Lung (tissue), 12 donors: ENCODE results near the gene PSG3. TPM values are rescaled to one million over a fixed set of nuclear protein-coding genes. Genes with fewer than 3 reads are reported as not detected.

Experiments used
- ATAC-seq: fragments of 200-7000 bp; cut with Tn5 transposase; one replicate; pipeline ENCODE4 v1.9.1; 2020; ENCODE audit warnings: moderate number of reproducible peaks; ENCODE audit not compliant: insufficient read depth, low FRiP score
- DNase-seq, 3 donors: peaks; one replicate each; pipeline ENCODE4 v3.0.0-alpha.2; 2013 to 2017
- H3K27ac ChIP-seq, 2 donors: one replicate each; pipeline ENCODE4 v1.5.1; 2013; ENCODE audit warnings: mild to moderate bottlenecking in 2 of 2, moderate library complexity in 2 of 2, control low read depth in 1 of 2, inconsistent platforms in 1 of 2, low read depth in 1 of 2, low read length in 1 of 2
- H3K27me3 ChIP-seq, 3 donors: one replicate each; pipeline ENCODE4 v1.5.1; 2013; ENCODE audit warnings: low read length in 2 of 3; ENCODE audit not compliant: control insufficient read depth in 3 of 3, insufficient read depth in 3 of 3
- H3K36me3 ChIP-seq, 4 donors: one replicate each; pipeline ENCODE4 v1.5.1; 2013; ENCODE audit warnings: low read length in 4 of 4, mild to moderate bottlenecking in 1 of 4, moderate library complexity in 1 of 4; ENCODE audit not compliant: control insufficient read depth in 4 of 4, insufficient read depth in 4 of 4
- H3K4me1 ChIP-seq, 5 donors: one replicate each; pipeline ENCODE4 v1.5.1; 2013; ENCODE audit warnings: low read length in 5 of 5, mild to moderate bottlenecking in 2 of 5, moderate library complexity in 1 of 5; ENCODE audit not compliant: control insufficient read depth in 5 of 5, insufficient read depth in 5 of 5
- H3K4me3 ChIP-seq: one replicate; pipeline ENCODE4 v1.5.1; 2013; ENCODE audit warnings: mild to moderate bottlenecking, control low read depth, moderate library complexity
- H3K9ac ChIP-seq, 2 donors: one replicate each; pipeline ENCODE4 v1.5.1; 2013; ENCODE audit warnings: low read length in 2 of 2, control low read depth in 1 of 2; ENCODE audit not compliant: insufficient read depth in 1 of 2
- H3K9me3 ChIP-seq, 4 donors: one replicate each; pipeline ENCODE4 v1.5.1; 2013; ENCODE audit warnings: low read length in 3 of 4, mild to moderate bottlenecking in 1 of 4, moderate library complexity in 1 of 4; ENCODE audit not compliant: control insufficient read depth in 4 of 4, insufficient read depth in 3 of 4
- WGBS, 2 donors: extraction: QIAGEN DNeasy Blood & Tissue Kit; methylation state at CpG; one replicate each; pipeline ENCODE4 v1.1.7; 2013; 5-methylcytosine and 5-hydroxymethylcytosine counted together
- polyA plus RNA-seq, 2 donors: library from polyadenylated mRNA; stranded (reverse); fragments of 200-250 nt; gene quantifications; one replicate each; pipeline ENCODE4 v1.2.1, GENCODE V29; 2013
- total RNA-seq, 2 donors: library from RNA; depleted of rRNA in 1 of 2; stranded (reverse); fragments of >200 nt in 1 of 2; gene quantifications; one replicate each; pipeline ENCODE4 v1.2.1, GENCODE V29; 2014 to 2021
- TF ChIP-seq, protein P1 (sequence below): IDR thresholded peaks from 2 replicates; pipeline ENCODE4 v1.5.1; 2012; ENCODE audit warnings: mild to moderate bottlenecking; ENCODE audit errors: control extremely low read depth, extremely low read depth
- donor health status: control.
- donor health status: control.
- donor health status: Bipolar disorder and iron deficiency.
- donor health status: healthy.
- donor health status: DM: yes; HTN: yes; CAD: no.

Gene PSG3
- total and polyA plus RNA-seq, 4 donors: not detected

- ATAC-seq: no peak
- Histone ChIP-seq H3K27me3 (peaks cover 0 to 8% (median 8%) of the 10 kb centered on the region in 3 donors), H3K36me3 (no peaks in the 10 kb centered on the region), H3K4me1 (no peaks in the 10 kb centered on the region), H3K9ac (no peak overlapping the region), H3K9me3 (peaks cover 0 to 9% (median 0%) of the 10 kb centered on the region in 4 donors), H3K4me3 (no peak overlapping the region), H3K27ac (no peak overlapping the region)
- no peak for DNase-seq
- TF ChIP-seq, protein P1, sequence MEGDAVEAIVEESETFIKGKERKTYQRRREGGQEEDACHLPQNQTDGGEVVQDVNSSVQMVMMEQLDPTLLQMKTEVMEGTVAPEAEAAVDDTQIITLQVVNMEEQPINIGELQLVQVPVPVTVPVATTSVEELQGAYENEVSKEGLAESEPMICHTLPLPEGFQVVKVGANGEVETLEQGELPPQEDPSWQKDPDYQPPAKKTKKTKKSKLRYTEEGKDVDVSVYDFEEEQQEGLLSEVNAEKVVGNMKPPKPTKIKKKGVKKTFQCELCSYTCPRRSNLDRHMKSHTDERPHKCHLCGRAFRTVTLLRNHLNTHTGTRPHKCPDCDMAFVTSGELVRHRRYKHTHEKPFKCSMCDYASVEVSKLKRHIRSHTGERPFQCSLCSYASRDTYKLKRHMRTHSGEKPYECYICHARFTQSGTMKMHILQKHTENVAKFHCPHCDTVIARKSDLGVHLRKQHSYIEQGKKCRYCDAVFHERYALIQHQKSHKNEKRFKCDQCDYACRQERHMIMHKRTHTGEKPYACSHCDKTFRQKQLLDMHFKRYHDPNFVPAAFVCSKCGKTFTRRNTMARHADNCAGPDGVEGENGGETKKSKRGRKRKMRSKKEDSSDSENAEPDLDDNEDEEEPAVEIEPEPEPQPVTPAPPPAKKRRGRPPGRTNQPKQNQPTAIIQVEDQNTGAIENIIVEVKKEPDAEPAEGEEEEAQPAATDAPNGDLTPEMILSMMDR: no peak
- 30 to 32% methylated on average over 22 of the region's 22 CpGs for WGBS, 2 donors
Observed at GRCh38 chr19:42697884-42698283, 42.4 kb downstream of the PSG3 start.

GRCh38 chr19:42695811-42696503 lies 44.3 kb downstream of the PSG3 start:
- ATAC-seq (no peak), DNase-seq (no peak)
- WGBS, 2 donors: 77 to 83% methylated on average over 12 of the region's 12 CpGs
- peaks cover 0 to 8% (median 8%) of the 10 kb centered on the region in 3 donors for H3K27me3 ChIP-seq
- no peak overlapping the region for H3K4me3 ChIP-seq
- no peak overlapping the region for H3K27ac ChIP-seq
- peaks cover 0 to 9% (median 0%) of the 10 kb centered on the region in 4 donors for H3K9me3 ChIP-seq
- TF ChIP-seq, protein P1: no peak
- no peaks in the 10 kb centered on the region for H3K4me1 ChIP-seq
- H3K36me3 ChIP-seq: no peaks in the 10 kb centered on the region
- no peak overlapping the region for H3K9ac ChIP-seq

DNA sequence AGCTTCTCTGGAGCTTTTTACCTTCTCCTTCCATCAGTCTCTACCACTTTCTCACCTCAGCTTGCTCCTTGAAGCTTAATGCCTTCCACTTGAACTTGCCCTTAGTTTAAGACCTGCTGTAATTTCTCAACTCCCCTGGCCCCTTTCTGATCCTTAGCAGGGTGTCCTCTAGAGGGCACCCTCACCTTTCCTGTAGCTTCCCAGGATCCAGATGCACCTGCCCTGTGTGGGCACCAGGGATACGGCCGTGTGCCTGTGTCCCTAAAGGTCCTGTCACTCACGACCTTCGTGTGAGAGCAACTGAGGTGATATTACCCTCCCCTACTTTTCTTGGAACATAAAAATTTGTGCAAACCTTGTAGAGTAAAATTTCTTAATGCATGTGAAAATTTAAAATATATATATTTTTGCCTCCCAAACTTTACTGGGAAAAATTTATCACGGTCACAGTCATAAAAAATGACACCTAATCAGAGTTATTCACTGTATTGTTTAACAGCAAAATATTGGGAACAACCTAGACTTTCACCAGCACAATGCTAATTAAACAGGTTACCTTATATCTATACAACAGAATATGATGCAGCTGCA lies 46.4 kb downstream of the PSG3 start:
- H3K27ac ChIP-seq: no peak overlapping the region
- TF ChIP-seq, protein P1: no peak
- WGBS, 2 donors: 26% methylated on average over 5 of the region's 5 CpGs
- no peak for ATAC-seq
- H3K36me3 ChIP-seq: no peaks in the 10 kb centered on the region
- H3K9me3 ChIP-seq: peaks cover 0 to 12% (median 0%) of the 10 kb centered on the region in 4 donors
- peaks cover 0 to 8% (median 6%) of the 10 kb centered on the region in 3 donors for H3K27me3 ChIP-seq
- no peaks in the 10 kb centered on the region for H3K4me1 ChIP-seq
- DNase-seq: peak in 1 of 3 donors; percentile 0
- no peak overlapping the region for H3K9ac ChIP-seq
- no peak overlapping the region for H3K4me3 ChIP-seq
